ENCODE data around the gene SLC9A8. TPM values are rescaled to one million over a fixed set of nuclear protein-coding genes. Genes with fewer than 3 reads are reported as not detected.

SLC9A8 gene
- total and polyA plus RNA-seq, 2 of the 8 experiments (the other 6 are each of a cell fraction or from before 2014, with no cell fraction given), result 3.2 to 6.2 TPM

GRCh38 chr20:49785149-49785851 lies 27.3 kb upstream of the SLC9A8 start:
- Histone ChIP-seq H2BK120ac (replicated peaks; ENCODE audit: low read depth, low read length) (no peak overlapping the region), H3K4me1 (replicated peaks in 1 of 4; ENCODE audit: control insufficient read depth in 3 of 4, insufficient read depth in 4 of 4, low read length in 3 of 4) (no peaks in the 10 kb centered on the region; a peak in 1 of 7 replicates), H2BK5ac (ENCODE audit: low read depth, low read length) (no peak overlapping the region), H2BK12ac (ENCODE audit: low read depth, low read length) (no peak overlapping the region; the same call in 1 of the 2 replicates), H3K23ac (ENCODE audit: insufficient read length) (no peak overlapping the region), H3K56ac (replicated peaks; ENCODE audit: insufficient read length, low read depth, low read length) (no peak overlapping the region), H3K14ac (ENCODE audit: insufficient read length) (no peak overlapping the region), H2AK5ac (ENCODE audit: low read depth, low read length) (no peak overlapping the region), H3K27me3 (replicated peaks in 1 of 4; ENCODE audit: control insufficient read depth in 3 of 4, extremely low read depth in 1 of 4, insufficient read depth in 3 of 4, low read length in 3 of 4) (no peaks in the 10 kb centered on the region), H3K4me2 (ENCODE audit: insufficient read depth in 1 of 2, low read depth in 2 of 2, low read length in 2 of 2) (no peak overlapping the region), H4K20me1 (replicated peaks in 1 of 2; ENCODE audit: control insufficient read depth in 1 of 2, insufficient read depth in 2 of 2, low read length in 2 of 2) (no peaks in the 10 kb centered on the region), H3K4me3 (ENCODE audit: extremely low read depth in 1 of 4, insufficient read depth in 2 of 4, low read depth in 3 of 4, low read length in 4 of 4) (no peak overlapping the region), H3K18ac (ENCODE audit: extremely low read depth, low read length) (no peak overlapping the region), H3K79me2 (ENCODE audit: control insufficient read depth in 1 of 2, insufficient read depth in 2 of 2, low read length in 2 of 2) (no peaks in the 10 kb centered on the region), H3K27ac (ENCODE audit: low read depth, low read length) (no peak overlapping the region), H3K9ac (replicated peaks in 1 of 4; ENCODE audit: extremely low read depth in 1 of 4, low read depth in 3 of 4, low read length in 3 of 4) (peak overlapping the region in 1 of 4 experiments; percentile 40; a peak in 1 of 7 replicates), H4K5ac (ENCODE audit: insufficient read length, low read depth, low read length) (no peak overlapping the region), H2BK15ac (ENCODE audit: low read length) (no peak overlapping the region), H2AFZ (ENCODE audit: low read length) (0 out of 2 replicates have a peak overlapping the region, but pooled peaks have one; percentile 3), H4K91ac (replicated peaks; ENCODE audit: insufficient read length, low read length) (no peak overlapping the region), H3K79me1 (ENCODE audit: low read depth, low read length) (no peaks in the 10 kb centered on the region), H3K23me2 (ENCODE audit: low read depth, low read length) (no peaks in the 10 kb centered on the region), H2BK20ac (ENCODE audit: low read length) (no peak overlapping the region), H3K4ac (replicated peaks; ENCODE audit: insufficient read length, low read depth, low read length) (peak overlapping the region; percentile 28), H3K9me3 (ENCODE audit: insufficient read depth in 2 of 2, low read depth in 1 of 2, low read length in 1 of 2) (no peaks in the 10 kb centered on the region), H4K8ac (ENCODE audit: extremely low read depth, insufficient read depth, low read length) (no peak overlapping the region), H3K36me3 (ENCODE audit: control insufficient read depth in 2 of 4, insufficient read depth in 4 of 4, low read length in 3 of 4) (no peaks in the 10 kb centered on the region)
- CTCF ChIA-PET (ENCODE audit: partially characterized antibody), result interaction anchor here (0.6 to 4.5 kb wide), 14 partner anchors 8 to 235 kb away, joined by 3 to 16 read pairs (median 4); no protein-coding TSS in a partner anchor
- POLR2A ChIA-PET (ENCODE audit: partially characterized antibody), result interaction anchor here (1.3 to 1.7 kb wide), 2 partner anchors 31 to 72 kb away, joined by 3 to 4 read pairs; partner anchors contain the start of gene B4GALT5
- FAIRE-seq, result no peak
- WGBS, 2 experiments (ENCODE audit: extremely low coverage in 1 of 2, insufficient coverage in 1 of 2, insufficient read length in 1 of 2, insufficient replicate concordance in 2 of 2, low coverage in 1 of 2, low lambda C conversion rate in 2 of 2, missing lambda C conversion rate in 1 of 2), result 94% methylated on average over 13 of the region's 15 CpGs; no CpG with 5 or more reads in 1 of the 2 experiments
- no peak for DNase-seq (ENCODE audit: low read depth in 1 of 2, low spot score in 2 of 2)
- TF ChIP-seq KDM5A (IDR thresholded peaks at IDR 0.05; ENCODE audit: low read length) (no peak), POLR2A (IDR thresholded peaks at IDR 0.05; ENCODE audit: control extremely low read depth in 1 of 2, low read depth in 2 of 2, low read length in 2 of 2) (no peak), MAX (IDR thresholded peaks at IDR 0.05) (no peak), GTF2F1 (IDR thresholded peaks at IDR 0.05; ENCODE audit: borderline replicate concordance, low read depth, low read length) (no peak)

All from H1 (cell line).